22Rv1 (cell line): Measurements from ENCODE around the gene SLC25A51.

Experiments
- CTCF ChIP-seq: fragments of 450-650 bp; IDR thresholded peaks from 2 replicates; pipeline ENCODE4 v1.5.1; 2017; ENCODE audit warnings: mild to moderate bottlenecking
- ZFX ChIP-seq: fragments of 450-650 bp; IDR thresholded peaks from 2 replicates; pipeline ENCODE4 v1.6.1; 2017; ENCODE audit warnings: antibody characterized with exemption, borderline replicate concordance

GRCh38 chr9:37936376-37936775, 32.4 kb upstream of the SLC25A51 start:
- no peak for TF ChIP-seq CTCF
- no peak for TF ChIP-seq ZFX
